Aorta (tissue), 5 donors: ENCODE measurements around the gene FSTL5. TPM values are rescaled to one million over a fixed set of nuclear protein-coding genes. Genes with fewer than 3 reads are reported as not detected.

Experiments used
- ATAC-seq: fragments of 200-7000 bp; cut with Tn5 transposase; one replicate; pipeline ENCODE4 v1.9.1; 2022; ENCODE audit warnings: moderate library complexity; ENCODE audit not compliant: low FRiP score
- DNase-seq, 2 donors: peaks; one replicate each; pipeline ENCODE4 v3.0.0-alpha.2; 2020
- H3K27ac ChIP-seq, 2 donors: one replicate each; pipeline ENCODE4 v1.5.1; 2013; ENCODE audit warnings: low read length in 2 of 2, mild to moderate bottlenecking in 2 of 2, moderate library complexity in 2 of 2, control low read depth in 1 of 2, inconsistent platforms in 1 of 2, low read depth in 1 of 2
- H3K27me3 ChIP-seq, 2 donors: one replicate each; pipeline ENCODE4 v1.6.1; 2013; ENCODE audit warnings: control low read depth in 1 of 2, low read length in 1 of 2, mild to moderate bottlenecking in 1 of 2, moderate library complexity in 1 of 2; ENCODE audit not compliant: insufficient read depth in 2 of 2, control insufficient read depth in 1 of 2
- H3K36me3 ChIP-seq, 2 donors: one replicate each; pipeline ENCODE4 v1.6.1; 2013; ENCODE audit warnings: control low read depth in 1 of 2, low read length in 1 of 2, mild to moderate bottlenecking in 1 of 2; ENCODE audit not compliant: insufficient read depth in 2 of 2, control insufficient read depth in 1 of 2
- H3K4me1 ChIP-seq, 2 donors: one replicate each; pipeline ENCODE4 v1.6.1; 2013; ENCODE audit warnings: low read length in 2 of 2, control low read depth in 1 of 2, mild to moderate bottlenecking in 1 of 2, moderate library complexity in 1 of 2; ENCODE audit not compliant: insufficient read depth in 2 of 2, control insufficient read depth in 1 of 2
- H3K4me3 ChIP-seq, 2 donors: one replicate each; pipeline ENCODE4 v1.5.1; 2013; ENCODE audit warnings: low read length in 2 of 2, control low read depth in 1 of 2, mild to moderate bottlenecking in 1 of 2
- H3K9me3 ChIP-seq: one replicate; pipeline ENCODE4 v1.6.1; 2013; ENCODE audit warnings: mild to moderate bottlenecking, low read length; ENCODE audit not compliant: control insufficient read depth
- WGBS, 2 donors: extraction: QIAGEN DNeasy Blood & Tissue Kit; methylation state at CpG; one replicate each; pipeline ENCODE4 v1.1.7; 2013; 5-methylcytosine and 5-hydroxymethylcytosine counted together
- intact Hi-C, 2 donors: fragments of 100-400 bp; cut with DNase I; formaldehyde crosslinking; loops; one replicate each; pipeline versions ENCODE4 v1.14.2 to v1.15.0; 2022
- polyA plus RNA-seq, 2 donors: library from polyadenylated mRNA; stranded (reverse); fragments of 200-250 nt; gene quantifications; one replicate each; pipeline ENCODE4 v1.2.3, GENCODE V29; 2013
- total RNA-seq, 2 donors: library from RNA; stranded (reverse); fragmentation: NEBNext Ultra II Directional; extraction: Animal tissue kit (Norgen Biotek cat#: 25700); gene quantifications; one replicate each; pipeline ENCODE4 v1.2.1, GENCODE V29; 2021
- donor health status: healthy with polysubstance abuse.
- donor health status: Bipolar disorder and iron deficiency.
- donor health status: DM: no; HTN: no; CAD: no.
- donor health status: DM: no; HTN: no; CAD: no.
- donor health status: DM: yes; HTN: yes; CAD: no.

FSTL5 gene
- total and polyA plus RNA-seq, 4 donors: 0.45 TPM; not detected in 3

DNA sequence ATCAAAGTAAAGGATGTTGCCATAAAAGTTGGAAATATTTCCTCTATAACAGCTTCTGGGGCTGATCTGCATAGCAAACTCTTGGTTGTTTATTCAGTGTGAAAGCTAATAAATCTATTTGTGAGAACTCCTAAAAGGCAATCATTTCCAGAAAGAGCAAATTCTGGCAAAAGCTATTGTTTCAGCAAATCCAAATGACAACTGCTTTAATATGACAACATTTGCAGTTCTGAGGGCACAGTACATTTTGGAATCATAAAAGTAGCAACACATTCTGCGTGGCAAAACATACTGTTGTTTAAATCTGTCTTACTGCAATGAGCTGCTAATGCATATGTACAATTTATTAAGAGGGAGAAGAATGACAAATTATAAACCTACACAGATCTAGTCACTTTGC, 818.1 kb downstream of the FSTL5 start:
- 28 to 42% methylated on average over 1 of the region's 1 CpG for WGBS, 2 donors
- Histone ChIP-seq H3K9me3 (no peaks in the 10 kb centered on the region), H3K36me3 (no peaks in the 10 kb centered on the region), H3K4me1 (no peaks in the 10 kb centered on the region), H3K4me3 (no peak overlapping the region), H3K27me3 (no peaks in the 10 kb centered on the region), H3K27ac (no peak overlapping the region)
- intact Hi-C loops: no loop called here
- no peak for DNase-seq
- ATAC-seq: no peak

DNA sequence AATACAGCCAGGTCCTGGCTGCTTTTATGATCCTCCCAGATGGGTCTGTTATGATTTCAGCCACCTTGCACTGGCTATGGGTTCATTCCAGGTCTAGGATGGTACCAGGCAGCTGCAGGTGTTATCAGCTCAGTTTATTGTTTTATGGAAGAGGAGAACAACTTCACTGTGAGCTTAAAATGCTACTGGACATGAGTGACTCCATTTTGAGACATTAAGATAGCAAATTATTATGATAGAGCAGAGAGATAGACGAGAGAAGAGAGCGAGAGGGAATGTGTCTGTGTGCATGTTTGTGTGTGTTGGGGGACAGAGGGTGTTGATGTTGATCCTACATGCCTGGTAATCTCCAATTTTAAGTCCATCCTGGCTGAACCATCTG, 820.2 kb downstream of the FSTL5 start:
- no peak overlapping the region for H3K27ac ChIP-seq
- intact Hi-C loops: no loop called here
- no peak overlapping the region for H3K4me3 ChIP-seq
- no peaks in the 10 kb centered on the region for H3K4me1 ChIP-seq
- no peaks in the 10 kb centered on the region for H3K36me3 ChIP-seq
- WGBS, 2 donors: 81 to 84% methylated on average over 2 of the region's 2 CpGs
- DNase-seq: no peak
- peaks cover 3% of the 10 kb centered on the region for H3K9me3 ChIP-seq
- H3K27me3 ChIP-seq: no peaks in the 10 kb centered on the region
- ATAC-seq: no peak

DNA sequence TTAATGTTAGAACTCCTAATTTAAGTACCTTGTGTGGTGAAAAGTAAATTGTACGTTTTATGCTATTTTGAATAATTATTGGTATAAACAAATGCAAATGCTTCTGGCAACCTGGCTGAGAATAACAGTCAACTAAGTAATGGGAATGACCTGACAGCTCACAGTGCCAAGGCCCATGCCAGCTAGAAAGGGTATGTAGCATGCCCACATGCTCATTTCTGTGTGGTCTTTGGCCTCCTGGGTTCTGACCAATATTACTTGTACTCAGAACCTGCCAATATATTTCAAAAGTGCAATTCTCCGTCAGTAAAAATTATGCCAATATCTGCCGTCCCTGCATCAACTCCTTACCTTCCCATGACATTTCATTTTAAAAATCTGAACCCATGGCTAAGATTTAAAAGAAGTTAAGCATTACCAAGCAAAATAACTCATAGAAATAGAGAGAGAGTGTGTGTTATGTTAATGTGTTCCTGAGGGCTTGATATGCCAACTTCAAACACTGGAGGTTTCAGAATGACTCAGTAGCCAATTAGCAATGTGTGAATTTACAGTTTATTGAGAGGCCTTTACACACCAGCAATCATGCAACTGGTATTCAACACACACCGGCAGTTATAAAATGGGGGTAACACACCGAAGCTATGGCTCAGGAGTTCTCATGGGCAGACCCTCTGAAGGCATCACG, 820.8 kb downstream of the FSTL5 start:
- Histone ChIP-seq H3K27me3 (no peaks in the 10 kb centered on the region), H3K36me3 (no peaks in the 10 kb centered on the region), H3K9me3 (peaks cover 3% of the 10 kb centered on the region), H3K4me3 (no peak overlapping the region), H3K27ac (no peak overlapping the region), H3K4me1 (no peaks in the 10 kb centered on the region)
- WGBS, 2 donors: 64 to 70% methylated on average over 6 of the region's 6 CpGs
- intact Hi-C loops: no loop called here
- ATAC-seq (no peak), DNase-seq (no peak)

- Histone ChIP-seq H3K27ac (no peak overlapping the region), H3K27me3 (peaks cover 0 to 3% of the 10 kb centered on the region in 2 donors), H3K9me3 (peaks cover 3% of the 10 kb centered on the region), H3K4me1 (no peaks in the 10 kb centered on the region), H3K36me3 (no peaks in the 10 kb centered on the region), H3K4me3 (no peak overlapping the region)
- intact Hi-C loops: no loop called here
- WGBS, 2 donors: 68 to 70% methylated on average over 5 of the region's 5 CpGs
- no peak for DNase-seq
- no peak for ATAC-seq
These were observed 827.2 kb downstream of the FSTL5 start for GRCh38 chr4:161336621-161337020.

DNA sequence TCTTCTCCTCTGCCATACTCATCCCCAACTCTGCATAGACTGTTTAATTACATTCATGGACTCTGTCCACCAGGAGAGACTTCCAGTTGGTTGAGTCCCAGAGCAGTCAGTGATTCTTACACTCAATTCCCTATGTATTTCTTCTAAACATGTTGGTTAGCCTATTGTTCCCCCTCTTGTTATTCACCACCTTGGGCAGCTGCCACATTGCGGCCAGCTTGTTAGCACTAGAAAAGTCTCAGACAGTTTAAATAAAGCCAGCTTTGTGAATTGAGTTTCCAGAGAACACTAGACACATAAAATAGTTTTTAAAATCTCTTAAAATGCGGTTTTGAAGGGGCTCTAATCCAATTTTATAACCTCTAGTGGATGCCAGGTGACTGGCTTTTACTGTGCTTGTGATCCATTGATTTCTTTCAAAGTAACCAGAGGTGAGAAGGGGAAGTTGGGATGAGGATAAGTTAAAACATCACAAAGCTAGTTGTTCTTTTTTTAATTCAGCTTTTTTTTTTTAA, 827.7 kb downstream of the FSTL5 start:
- intact Hi-C loops: no loop called here
- 11 to 18% methylated on average over 2 of the region's 2 CpGs for WGBS, 2 donors
- Histone ChIP-seq H3K4me3 (no peak overlapping the region), H3K9me3 (peaks cover 3% of the 10 kb centered on the region), H3K36me3 (no peaks in the 10 kb centered on the region), H3K27ac (no peak overlapping the region), H3K27me3 (peaks cover 0 to 3% of the 10 kb centered on the region in 2 donors), H3K4me1 (no peaks in the 10 kb centered on the region)
- no peak for ATAC-seq
- DNase-seq: no peak
